Measurements from ENCODE around the gene CYP26B1. TPM values are rescaled to one million over a fixed set of nuclear protein-coding genes. Genes with fewer than 3 reads are reported as not detected.

CYP26B1 gene
- total RNA-seq = 0.19 and 0.65 TPM in 2 replicates

DNA sequence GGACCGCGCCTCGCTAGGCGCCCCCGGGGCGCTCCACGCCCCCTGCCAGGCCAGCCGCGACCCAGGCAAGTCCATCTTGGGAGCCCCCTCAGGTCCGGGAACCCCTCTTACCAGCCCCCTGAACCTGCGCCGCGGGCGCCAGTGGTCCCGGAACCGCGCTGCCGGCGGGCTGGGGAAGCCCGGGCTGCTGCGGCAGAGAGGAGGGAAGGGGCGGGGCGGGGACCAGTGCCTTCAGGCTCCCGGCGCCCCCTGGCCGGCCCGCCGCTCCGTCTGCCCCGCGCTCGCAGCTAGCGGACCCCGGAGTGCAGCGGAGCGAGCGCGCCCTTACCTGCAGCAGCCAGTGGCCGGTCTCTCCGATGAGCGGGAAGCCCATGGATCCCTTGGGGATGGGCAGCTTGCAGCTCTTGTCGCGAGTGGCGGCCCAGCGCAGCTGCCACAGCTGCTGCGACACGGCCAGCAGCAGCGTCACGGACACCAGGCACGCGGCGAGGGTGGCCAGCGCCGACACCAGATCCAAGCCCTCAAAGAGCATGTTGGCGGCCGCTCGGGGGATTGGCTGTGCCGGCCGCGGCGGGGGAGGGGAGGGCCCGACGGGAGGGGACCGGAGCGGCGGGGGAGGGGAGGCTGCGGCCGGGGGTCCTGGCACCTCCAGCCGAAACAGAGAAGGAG lies at the start of gene CYP26B1:
TSS of gene CYP26B1 (minus strand) at position 560 of the 669 bp plus-strand sequence. CDS start at position 532, 28 bp downstream.

Data from vein endothelial cell (primary cell).